Neural progenitor cell (in vitro differentiated cells): ENCODE results near the gene TOB1. TPM values are rescaled to one million over a fixed set of nuclear protein-coding genes. Genes with fewer than 3 reads are reported as not detected.
A peak's percentile ranks its signal among the peaks of the same experiment; 100 is the strongest.

Source experiments
- DNase-seq: peaks from one replicate; pipeline ENCODE4 v3.0.0-alpha.2; 2016; ENCODE audit warnings: low spot score
- H2AFZ ChIP-seq: fragments of 200-600 bp; sonication (generic); replicated peaks from 2 replicates; pipeline ENCODE4 v1.6.1; 2016; ENCODE audit warnings: antibody characterized with exemption
- H3F3A ChIP-seq: fragments of 200-600 bp; sonication (generic); 2 replicates; pipeline ENCODE4 v1.6.1; 2016; ENCODE audit warnings: antibody characterized with exemption, low read depth
- H3K27ac ChIP-seq: fragments of 200-600 bp; sonication (generic); 2 replicates; pipeline ENCODE4 v1.5.1; 2016; ENCODE audit warnings: mild to moderate bottlenecking
- H3K27me3 ChIP-seq: fragments of 200-600 bp; sonication (generic); 2 replicates; pipeline ENCODE4 v1.6.1; 2016; ENCODE audit warnings: mild to moderate bottlenecking, moderate library complexity
- H3K36me3 ChIP-seq: fragments of 200-600 bp; sonication (generic); 2 replicates; pipeline ENCODE4 v1.5.1; 2016
- H3K4me1 ChIP-seq: fragments of 200-600 bp; sonication (generic); 2 replicates; pipeline ENCODE4 v1.6.1; 2016; ENCODE audit warnings: mixed run types
- H3K4me2 ChIP-seq: fragments of 200-600 bp; sonication (generic); 2 replicates; pipeline ENCODE4 v1.6.1; 2016
- H3K4me3 ChIP-seq: fragments of 200-600 bp; sonication (generic); 2 replicates; pipeline ENCODE4 v1.5.1; 2016
- H3K79me2 ChIP-seq: fragments of 200-600 bp; sonication (generic); 2 replicates; pipeline ENCODE4 v1.6.1; 2016; ENCODE audit warnings: low read depth
- H3K9ac ChIP-seq: fragments of 200-600 bp; sonication (generic); 2 replicates; pipeline ENCODE4 v1.6.1; 2016
- H3K9me3 ChIP-seq: fragments of 200-600 bp; sonication (generic); 2 replicates; pipeline ENCODE4 v1.5.1; 2016; ENCODE audit warnings: low read depth
- H4K20me1 ChIP-seq: fragments of 200-600 bp; sonication (generic); 2 replicates; pipeline ENCODE4 v1.6.1; 2016; ENCODE audit warnings: low read depth
- H3K27ac Mint-ChIP-seq: 3 replicates; pipeline ENCODE4 v1.8.0; 2021; ENCODE audit warnings: mixed read lengths
- H3K27me3 Mint-ChIP-seq: 2 replicates; pipeline ENCODE4 v1.8.0; 2022; ENCODE audit warnings: low read depth, mild to moderate bottlenecking, inconsistent platforms, moderate library complexity, mixed read lengths; ENCODE audit not compliant: insufficient read depth
- H3K36me3 Mint-ChIP-seq: 3 replicates; pipeline ENCODE4 v1.8.0; 2021; ENCODE audit warnings: mixed read lengths
- H3K4me1 Mint-ChIP-seq: 3 replicates; pipeline ENCODE4 v1.8.0; 2021; ENCODE audit warnings: mixed read lengths
- H3K4me3 Mint-ChIP-seq: 3 replicates; pipeline ENCODE4 v1.8.0; 2021; ENCODE audit warnings: mild to moderate bottlenecking, moderate library complexity, mixed read lengths
- H3K9me3 Mint-ChIP-seq: 3 replicates; pipeline ENCODE4 v1.8.0; 2020; ENCODE audit warnings: mixed read lengths
- EZH2 ChIP-seq: fragments of 200-600 bp; sonication (generic); IDR thresholded peaks from 2 replicates; pipeline ENCODE4 v1.6.1; 2017; ENCODE audit warnings: antibody characterized with exemption, mild to moderate bottlenecking, moderate library complexity
- EZH2phosphoT487 ChIP-seq: fragments of 200-600 bp; sonication (generic); IDR thresholded peaks from 2 replicates; pipeline ENCODE4 v1.6.1; 2017; ENCODE audit warnings: antibody characterized with exemption
- total RNA-seq: library from RNA; depleted of rRNA; stranded (reverse); fragments of >200 nt; gene quantifications from 2 replicates; pipeline ENCODE4 v1.2.3, GENCODE V29; 2015; ENCODE audit warnings: low replicate concordance
- TF ChIP-seq, protein P1 (sequence below): fragments of 200-600 bp; sonication (generic); IDR thresholded peaks from 2 replicates; pipeline ENCODE4 v1.5.1; 2017; ENCODE audit warnings: antibody characterized with exemption, mild to moderate bottlenecking

TOB1 gene
- total RNA-seq, 1 donor from 2014 or later: 18.2 TPM

GRCh38 chr17:50842506-50843149 is 23.5 kb downstream of the TOB1 start:
- Histone ChIP-seq H3F3A (peaks cover 10% of the 10 kb centered on the region), H3K36me3 (no peaks in the 10 kb centered on the region), H3K4me3 (no peak overlapping the region), H3K9ac (no peak overlapping the region), H3K4me2 (no peak overlapping the region), H3K79me2 (no peaks in the 10 kb centered on the region), H3K4me1 (peaks cover 12% of the 10 kb centered on the region), H4K20me1 (no peaks in the 10 kb centered on the region), H2AFZ (peak overlapping the region; percentile 99), H3K27ac (no peak overlapping the region), H3K9me3 (no peaks in the 10 kb centered on the region), H3K27me3 (no peaks in the 10 kb centered on the region)
- no peaks in the 10 kb centered on the region for H3K36me3 Mint-ChIP-seq
- TF ChIP-seq EZH2phosphoT487 (no peak), EZH2 (no peak)
- TF ChIP-seq, protein P1, sequence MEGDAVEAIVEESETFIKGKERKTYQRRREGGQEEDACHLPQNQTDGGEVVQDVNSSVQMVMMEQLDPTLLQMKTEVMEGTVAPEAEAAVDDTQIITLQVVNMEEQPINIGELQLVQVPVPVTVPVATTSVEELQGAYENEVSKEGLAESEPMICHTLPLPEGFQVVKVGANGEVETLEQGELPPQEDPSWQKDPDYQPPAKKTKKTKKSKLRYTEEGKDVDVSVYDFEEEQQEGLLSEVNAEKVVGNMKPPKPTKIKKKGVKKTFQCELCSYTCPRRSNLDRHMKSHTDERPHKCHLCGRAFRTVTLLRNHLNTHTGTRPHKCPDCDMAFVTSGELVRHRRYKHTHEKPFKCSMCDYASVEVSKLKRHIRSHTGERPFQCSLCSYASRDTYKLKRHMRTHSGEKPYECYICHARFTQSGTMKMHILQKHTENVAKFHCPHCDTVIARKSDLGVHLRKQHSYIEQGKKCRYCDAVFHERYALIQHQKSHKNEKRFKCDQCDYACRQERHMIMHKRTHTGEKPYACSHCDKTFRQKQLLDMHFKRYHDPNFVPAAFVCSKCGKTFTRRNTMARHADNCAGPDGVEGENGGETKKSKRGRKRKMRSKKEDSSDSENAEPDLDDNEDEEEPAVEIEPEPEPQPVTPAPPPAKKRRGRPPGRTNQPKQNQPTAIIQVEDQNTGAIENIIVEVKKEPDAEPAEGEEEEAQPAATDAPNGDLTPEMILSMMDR: no peak
- H3K9me3 Mint-ChIP-seq: no peaks in the 10 kb centered on the region
- H3K4me1 Mint-ChIP-seq: peaks cover 22% of the 10 kb centered on the region
- no peak overlapping the region for H3K27ac Mint-ChIP-seq
- H3K4me3 Mint-ChIP-seq: no peak overlapping the region
- peaks cover 20% of the 10 kb centered on the region for H3K27me3 Mint-ChIP-seq
- DNase-seq: no peak

GRCh38 chr17:50841949-50842354 is 24.2 kb downstream of the TOB1 start:
- H3K4me1 ChIP-seq: peaks cover 15% of the 10 kb centered on the region
- peak; percentile 81 for DNase-seq
- Mint-ChIP-seq H3K4me3 (no peak overlapping the region), H3K27ac (peak overlapping the region; percentile 28), H3K36me3 (no peaks in the 10 kb centered on the region), H3K27me3 (peaks cover 21% of the 10 kb centered on the region), H3K9me3 (no peaks in the 10 kb centered on the region), H3K4me1 (peaks cover 25% of the 10 kb centered on the region)
- H3K4me2 ChIP-seq: no peak overlapping the region
- H3K36me3 ChIP-seq: no peaks in the 10 kb centered on the region
- no peaks in the 10 kb centered on the region for H3K27me3 ChIP-seq
- H3F3A ChIP-seq: peaks cover 12% of the 10 kb centered on the region
- H3K27ac ChIP-seq: no peak overlapping the region
- TF ChIP-seq, protein P1: peak; percentile 78
- TF ChIP-seq EZH2 (no peak), EZH2phosphoT487 (no peak)
- no peaks in the 10 kb centered on the region for H3K79me2 ChIP-seq
- no peak overlapping the region for H3K4me3 ChIP-seq
- H3K9me3 ChIP-seq: no peaks in the 10 kb centered on the region
- H4K20me1 ChIP-seq: no peaks in the 10 kb centered on the region
- H3K9ac ChIP-seq: no peak overlapping the region
- H2AFZ ChIP-seq: peak overlapping the region; percentile 99

GRCh38 chr17:50841277-50841948 is 24.7 kb downstream of the TOB1 start:
- Histone ChIP-seq H3K36me3 (no peaks in the 10 kb centered on the region), H3F3A (peaks cover 12% of the 10 kb centered on the region), H3K4me2 (no peak overlapping the region), H3K9me3 (no peaks in the 10 kb centered on the region), H3K4me1 (peaks cover 15% of the 10 kb centered on the region), H3K79me2 (no peaks in the 10 kb centered on the region), H3K9ac (no peak overlapping the region), H3K27me3 (no peaks in the 10 kb centered on the region), H3K4me3 (no peak overlapping the region), H4K20me1 (no peaks in the 10 kb centered on the region), H3K27ac (no peak overlapping the region), H2AFZ (peak overlapping the region; percentile 99)
- no peak for DNase-seq
- TF ChIP-seq, protein P1: no peak
- TF ChIP-seq EZH2: no peak
- Mint-ChIP-seq H3K9me3 (no peaks in the 10 kb centered on the region), H3K27me3 (peaks cover 21% of the 10 kb centered on the region), H3K27ac (peak overlapping the region; percentile 28), H3K36me3 (no peaks in the 10 kb centered on the region), H3K4me1 (peaks cover 26% of the 10 kb centered on the region), H3K4me3 (no peak overlapping the region)
